GM12891 (cell line): ENCODE measurements around the gene KCNIP1.

Experiments
- DNase-seq: peaks from one replicate; pipeline ENCODE4 v3.0.0; 2011; ENCODE audit warnings: low spot score; ENCODE audit not compliant: insufficient read length
- FAIRE-seq: peaks from 2 replicates; lab custom pipeline; 2011; peaks lifted over from hg19 to GRCh38; lab: Jason Lieb, UNC
- PAX5 ChIP-seq: IDR thresholded peaks from 2 replicates; pipeline ENCODE4 v1.6.1; 2011; ENCODE audit warnings: low read length, moderate library complexity, mild to moderate bottlenecking; ENCODE audit not compliant: insufficient read depth, severe bottlenecking
- POLR2A ChIP-seq: IDR thresholded peaks from 2 replicates; pipeline ENCODE4 v1.6.1; 2011; ENCODE audit warnings: low read depth, low read length, control low read depth
- POLR2AphosphoS5 ChIP-seq: IDR thresholded peaks from 2 replicates; pipeline ENCODE4 v1.6.1; 2011; ENCODE audit warnings: low read depth, low read length, control low read depth
- POU2F2 ChIP-seq: IDR thresholded peaks from 2 replicates; pipeline ENCODE4 v1.6.1; 2011; ENCODE audit warnings: low read depth, mild to moderate bottlenecking, control low read depth, low read length, moderate library complexity
- SPI1 ChIP-seq: IDR thresholded peaks from 2 replicates; pipeline ENCODE4 v1.6.1; 2011; ENCODE audit warnings: low read depth, low read length, control low read depth
- TAF1 ChIP-seq: IDR thresholded peaks from 2 replicates; pipeline ENCODE4 v1.6.1; 2011; ENCODE audit warnings: low read depth, low read length, control low read depth

The KCNIP1 gene

GRCh38 chr5:170582644-170583330 is 79.0 kb downstream of the KCNIP1 start:
- FAIRE-seq (no peak), DNase-seq (no peak)
- no peak for TF ChIP-seq SPI1
- no peak for TF ChIP-seq POLR2AphosphoS5
- no peak for TF ChIP-seq PAX5
- TF ChIP-seq TAF1: no peak
- no peak for TF ChIP-seq POU2F2
- no peak for TF ChIP-seq POLR2A

GRCh38 chr5:170584003-170584402 is 80.2 kb downstream of the KCNIP1 start:
- FAIRE-seq (no peak), DNase-seq (no peak)
- TF ChIP-seq TAF1 (no peak), SPI1 (no peak), PAX5 (no peak), POU2F2 (no peak), POLR2A (no peak), POLR2AphosphoS5 (no peak)

DNA sequence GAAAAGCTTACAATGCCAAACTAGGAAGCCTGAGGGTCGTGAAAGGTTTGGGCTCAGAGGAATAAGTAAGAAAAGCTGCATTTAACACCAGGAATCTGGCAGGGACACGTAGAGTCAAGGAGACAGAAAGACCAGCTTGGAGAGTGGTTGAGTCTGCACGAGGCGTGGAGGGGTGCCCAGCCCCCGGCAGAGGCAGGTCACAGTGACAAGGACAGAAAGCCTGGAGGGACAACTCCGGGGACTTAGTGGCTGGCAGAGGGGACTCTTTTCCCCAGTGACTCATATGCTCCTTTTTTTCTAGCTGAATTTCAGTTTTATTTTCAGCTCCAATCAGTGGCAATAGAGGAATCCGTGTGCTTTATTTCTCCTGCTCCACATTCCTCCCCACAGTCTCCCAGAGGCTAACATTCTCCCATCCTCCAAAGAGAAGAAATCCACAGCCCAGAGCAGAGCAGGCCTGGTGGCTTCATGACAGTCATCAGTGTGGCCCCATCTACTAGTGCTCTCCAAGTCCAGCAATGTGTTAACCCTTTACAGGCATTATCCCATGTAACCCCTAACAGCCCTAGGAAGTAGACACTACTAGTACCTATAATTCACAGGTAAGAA is 80.7 kb downstream of the KCNIP1 start:
- DNase-seq (no peak), FAIRE-seq (no peak)
- TF ChIP-seq POU2F2 (no peak), SPI1 (no peak), POLR2A (no peak), PAX5 (no peak), TAF1 (no peak), POLR2AphosphoS5 (no peak)

- DNase-seq (no peak), FAIRE-seq (no peak)
- TF ChIP-seq PAX5: no peak
- no peak for TF ChIP-seq SPI1
- no peak for TF ChIP-seq POU2F2
- TF ChIP-seq TAF1: no peak
- no peak for TF ChIP-seq POLR2A
- no peak for TF ChIP-seq POLR2AphosphoS5
Measured at GRCh38 chr5:170585273-170585948, 81.6 kb downstream of the KCNIP1 start.

DNA sequence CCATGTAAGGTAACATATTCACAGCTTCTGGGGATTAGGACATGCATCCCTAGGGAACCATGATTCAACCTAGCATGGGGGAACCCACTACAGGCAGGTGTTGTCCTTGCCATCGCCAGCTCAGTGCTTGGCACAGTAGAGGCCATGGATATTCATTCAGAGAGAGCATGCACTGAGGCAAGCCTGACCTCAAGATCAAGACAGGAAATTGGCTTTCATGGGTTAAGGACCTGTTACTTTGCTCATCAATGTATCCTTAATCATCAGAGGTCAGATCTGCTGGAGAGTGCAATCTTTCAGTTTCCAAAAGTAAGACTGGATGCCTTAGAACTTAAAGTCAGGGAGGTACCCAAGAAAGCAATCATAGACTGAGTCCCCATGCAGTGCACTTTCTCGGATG is 84.0 kb downstream of the KCNIP1 start:
- DNase-seq: no peak
- no peak for FAIRE-seq

GRCh38 chr5:170589643-170590042 is 85.8 kb downstream of the KCNIP1 start:
- DNase-seq (no peak), FAIRE-seq (no peak)
- TF ChIP-seq SPI1 (no peak), POLR2AphosphoS5 (no peak), POU2F2 (no peak), PAX5 (no peak), POLR2A (no peak), TAF1 (no peak)

More for the DNA sequence above, 84.0 kb downstream of the KCNIP1 start:
- TF ChIP-seq PAX5 (no peak), POU2F2 (no peak), POLR2AphosphoS5 (no peak), POLR2A (no peak), TAF1 (no peak), SPI1 (no peak)

GRCh38 chr5:170590566-170590965 is 86.7 kb downstream of the KCNIP1 start:
- no peak for FAIRE-seq

GRCh38 chr5:170591054-170591453 is 87.2 kb downstream of the KCNIP1 start:
- FAIRE-seq: no peak
- no peak for DNase-seq
- TF ChIP-seq POU2F2: no peak
- no peak for TF ChIP-seq POLR2AphosphoS5

More at GRCh38 chr5:170590566-170590965, 86.7 kb downstream of the KCNIP1 start:
- TF ChIP-seq TAF1 (no peak), POLR2A (no peak), SPI1 (no peak), POLR2AphosphoS5 (no peak), PAX5 (no peak), POU2F2 (no peak)
- DNase-seq: no peak

DNA sequence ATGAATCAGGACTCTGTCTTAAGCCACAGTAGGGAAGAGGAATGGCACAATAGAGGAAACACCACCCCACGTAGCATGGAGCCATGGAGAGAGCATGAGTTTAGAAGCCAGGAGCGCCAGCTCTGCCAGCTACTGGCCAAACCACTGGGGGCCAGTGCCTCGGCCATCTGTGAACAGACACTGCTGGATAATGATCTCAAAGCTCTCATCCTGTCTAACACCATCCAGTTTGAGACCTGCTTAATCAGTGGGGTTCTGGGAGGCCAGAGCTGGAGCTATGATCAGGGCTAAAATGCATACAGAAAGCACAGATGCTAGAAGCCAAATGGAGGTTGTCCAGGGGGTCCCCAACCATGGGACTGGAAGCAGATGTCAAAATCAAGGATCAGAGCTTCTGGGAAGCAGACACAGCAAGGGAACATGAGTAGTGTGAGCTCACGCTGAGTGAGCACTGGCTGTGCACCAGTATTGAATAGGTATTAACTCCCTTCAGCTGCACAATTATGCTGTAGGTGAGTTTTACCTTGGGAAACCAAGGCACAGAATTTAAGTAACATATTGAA is 92.7 kb downstream of the KCNIP1 start:
- DNase-seq: no peak
- TF ChIP-seq POLR2A (no peak), TAF1 (no peak), POU2F2 (no peak), POLR2AphosphoS5 (no peak), PAX5 (no peak), SPI1 (no peak)
- FAIRE-seq: no peak
